Effector memory CD8-positive, alpha-beta T cell (primary cell): Measurements from ENCODE around the gene NEGR1.

Experiments used
- ATAC-seq: fragments of 150-1000 bp; cut with Tn5 transposase; replicated peaks from 2 replicates; pipeline ENCODE4 v1.10.0; 2021; ENCODE audit warnings: mild to moderate bottlenecking, moderate library complexity
- DNase-seq, 3 experiments: peaks; one replicate each; pipeline ENCODE4 v3.0.0; 2021
- H3K27ac Mint-ChIP-seq, 2 donors: one replicate each; pipeline ENCODE4 v1.8.0; 2022; ENCODE audit warnings: mild to moderate bottlenecking in 2 of 2, mixed read lengths in 2 of 2, moderate library complexity in 2 of 2
- H3K27me3 Mint-ChIP-seq, 2 donors: one replicate each; pipeline ENCODE4 v1.8.0; 2022; ENCODE audit warnings: mixed read lengths in 2 of 2
- H3K36me3 Mint-ChIP-seq: one replicate; pipeline ENCODE4 v1.8.0; 2022; ENCODE audit warnings: mild to moderate bottlenecking, moderate library complexity, mixed read lengths; ENCODE audit not compliant: insufficient read depth
- H3K4me1 Mint-ChIP-seq, 2 donors: one replicate each; pipeline ENCODE4 v1.8.0; 2022; ENCODE audit warnings: low read depth in 2 of 2, mixed read lengths in 2 of 2
- H3K4me3 Mint-ChIP-seq, 2 donors: one replicate each; pipeline ENCODE4 v1.8.0; 2022; ENCODE audit warnings: mild to moderate bottlenecking in 2 of 2, mixed read lengths in 2 of 2, moderate library complexity in 2 of 2
- H3K9me3 Mint-ChIP-seq, 2 donors: one replicate each; pipeline ENCODE4 v1.8.0; 2022; ENCODE audit warnings: mixed read lengths in 2 of 2

Gene NEGR1

DNA sequence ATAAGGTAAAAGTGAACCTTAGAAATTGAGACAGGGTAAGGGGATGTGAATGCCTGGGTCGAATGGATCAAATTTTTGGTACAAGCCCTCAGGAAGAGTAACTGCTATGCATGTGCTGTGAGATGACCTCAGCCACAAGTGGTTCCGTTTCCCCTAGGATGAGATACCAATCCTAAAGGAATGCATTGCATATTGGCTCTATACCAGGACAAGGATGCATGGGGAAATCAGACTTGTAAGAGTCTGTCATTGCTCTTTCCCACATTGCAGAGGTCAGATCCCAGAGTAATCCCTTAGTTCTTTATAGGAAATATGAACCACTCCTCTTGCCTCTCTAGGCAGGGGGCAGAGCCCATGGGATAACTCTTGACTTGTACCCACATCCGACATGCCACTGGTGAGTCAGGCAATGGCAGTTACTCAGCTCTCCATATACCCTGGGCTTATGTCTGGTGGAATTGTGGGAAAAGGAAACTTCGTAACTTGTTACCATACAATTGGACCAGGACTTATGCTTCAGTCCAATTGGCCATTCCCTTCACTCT lies 773.2 kb downstream of the NEGR1 start:
- Mint-ChIP-seq H3K27ac (no peak overlapping the region), H3K36me3 (no peaks in the 10 kb centered on the region)
- ATAC-seq: no peak

GRCh38 chr1:71502006-71502405 lies 780.3 kb downstream of the NEGR1 start:
- H3K4me3 Mint-ChIP-seq: no peak overlapping the region
- no peaks in the 10 kb centered on the region for H3K27me3 Mint-ChIP-seq
- H3K9me3 Mint-ChIP-seq: peaks cover 5 to 23% of the 10 kb centered on the region in 2 donors
- no peak overlapping the region for H3K27ac Mint-ChIP-seq
- H3K4me1 Mint-ChIP-seq: no peaks in the 10 kb centered on the region
- ATAC-seq (no peak), DNase-seq (no peak)
- no peaks in the 10 kb centered on the region for H3K36me3 Mint-ChIP-seq

More for the DNA sequence above, 773.2 kb downstream of the NEGR1 start:
- peaks cover 4 to 8% of the 10 kb centered on the region in 2 donors for H3K9me3 Mint-ChIP-seq
- no peak for DNase-seq
- H3K27me3 Mint-ChIP-seq: no peaks in the 10 kb centered on the region
- no peaks in the 10 kb centered on the region for H3K4me1 Mint-ChIP-seq
- H3K4me3 Mint-ChIP-seq: no peak overlapping the region

- no peaks in the 10 kb centered on the region for H3K27me3 Mint-ChIP-seq
- H3K4me3 Mint-ChIP-seq: no peak overlapping the region
- H3K36me3 Mint-ChIP-seq: no peaks in the 10 kb centered on the region
- no peak overlapping the region for H3K27ac Mint-ChIP-seq
- ATAC-seq: no peak
- H3K9me3 Mint-ChIP-seq: peaks cover 2 to 23% of the 10 kb centered on the region in 2 donors
- DNase-seq: no peak
- no peaks in the 10 kb centered on the region for H3K4me1 Mint-ChIP-seq
Observed at GRCh38 chr1:71498542-71498941, 783.8 kb downstream of the NEGR1 start.

DNA sequence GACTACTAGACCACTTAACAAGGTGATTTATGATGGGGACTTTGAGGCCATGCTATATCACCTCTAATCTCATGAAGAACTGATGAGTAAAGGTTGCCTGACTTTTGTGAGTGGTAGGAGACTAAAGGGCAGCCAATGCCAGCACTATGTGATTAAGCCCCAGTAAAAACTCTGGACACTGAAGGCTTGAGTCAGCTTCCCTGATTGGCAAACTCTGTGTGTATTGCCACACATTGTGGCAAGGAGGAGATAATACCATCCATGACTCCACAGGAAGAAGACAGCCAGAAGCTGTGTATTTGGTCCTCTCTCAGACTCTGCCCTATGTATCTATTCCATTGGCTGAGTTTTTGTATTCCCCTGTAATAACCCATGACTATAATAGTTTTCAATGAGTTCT lies 788.2 kb downstream of the NEGR1 start:
- Mint-ChIP-seq H3K4me3 (no peak overlapping the region), H3K27me3 (no peaks in the 10 kb centered on the region), H3K9me3 (peaks cover 4 to 13% of the 10 kb centered on the region in 2 donors), H3K36me3 (no peaks in the 10 kb centered on the region), H3K27ac (no peak overlapping the region), H3K4me1 (no peaks in the 10 kb centered on the region)
- no peak for DNase-seq
- ATAC-seq: no peak

GRCh38 chr1:71492298-71493041 lies 789.9 kb downstream of the NEGR1 start:
- Mint-ChIP-seq H3K4me3 (no peak overlapping the region), H3K27me3 (no peaks in the 10 kb centered on the region), H3K4me1 (no peaks in the 10 kb centered on the region), H3K36me3 (no peaks in the 10 kb centered on the region), H3K27ac (no peak overlapping the region), H3K9me3 (peaks cover 6 to 13% of the 10 kb centered on the region in 2 donors)
- DNase-seq (no peak), ATAC-seq (no peak)

DNA sequence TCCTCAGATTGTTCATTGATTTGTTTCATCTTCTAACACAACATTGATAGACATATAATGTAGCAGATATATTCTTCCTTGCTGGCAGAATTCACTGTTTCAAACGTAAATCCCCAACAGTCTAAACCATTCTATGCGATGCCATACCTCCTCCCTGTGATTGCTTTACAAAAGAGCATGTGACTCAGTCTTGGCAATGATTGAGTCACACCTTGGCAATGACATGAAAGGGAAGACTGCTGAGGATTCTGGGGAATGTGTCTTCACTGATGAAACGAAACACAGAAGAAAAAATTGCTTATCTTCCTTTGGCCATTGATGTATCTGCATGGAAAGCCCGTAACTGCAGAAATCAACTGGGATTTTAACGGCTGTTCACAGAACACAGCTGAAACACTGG lies 791.9 kb downstream of the NEGR1 start:
- no peaks in the 10 kb centered on the region for H3K36me3 Mint-ChIP-seq
- no peak for ATAC-seq
- H3K9me3 Mint-ChIP-seq: peaks cover 6 to 17% of the 10 kb centered on the region in 2 donors
- DNase-seq: no peak
- H3K27me3 Mint-ChIP-seq: no peaks in the 10 kb centered on the region
- no peaks in the 10 kb centered on the region for H3K4me1 Mint-ChIP-seq
- H3K27ac Mint-ChIP-seq: no peak overlapping the region
- no peak overlapping the region for H3K4me3 Mint-ChIP-seq

- H3K4me3 Mint-ChIP-seq: no peak overlapping the region
- ATAC-seq: no peak
- H3K36me3 Mint-ChIP-seq: no peaks in the 10 kb centered on the region
- no peak overlapping the region for H3K27ac Mint-ChIP-seq
- DNase-seq: no peak
- H3K4me1 Mint-ChIP-seq: no peaks in the 10 kb centered on the region
- no peaks in the 10 kb centered on the region for H3K27me3 Mint-ChIP-seq
- peaks cover 6 to 15% of the 10 kb centered on the region in 2 donors for H3K9me3 Mint-ChIP-seq
Observed at GRCh38 chr1:71488555-71489252, 793.6 kb downstream of the NEGR1 start.

GRCh38 chr1:71473331-71473730 lies 809.0 kb downstream of the NEGR1 start:
- DNase-seq (no peak), ATAC-seq (no peak)
- Mint-ChIP-seq H3K27ac (no peak overlapping the region), H3K9me3 (peaks cover 0 to 2% of the 10 kb centered on the region in 2 donors), H3K27me3 (no peaks in the 10 kb centered on the region), H3K36me3 (no peaks in the 10 kb centered on the region), H3K4me1 (no peaks in the 10 kb centered on the region), H3K4me3 (no peak overlapping the region)

GRCh38 chr1:71465093-71465492 lies 817.2 kb downstream of the NEGR1 start:
- no peaks in the 10 kb centered on the region for H3K27me3 Mint-ChIP-seq
- no peak for DNase-seq
- no peaks in the 10 kb centered on the region for H3K36me3 Mint-ChIP-seq
- peaks cover 7 to 12% of the 10 kb centered on the region in 2 donors for H3K9me3 Mint-ChIP-seq
- no peak overlapping the region for H3K27ac Mint-ChIP-seq
- ATAC-seq: no peak
- no peaks in the 10 kb centered on the region for H3K4me1 Mint-ChIP-seq
- H3K4me3 Mint-ChIP-seq: no peak overlapping the region

DNA sequence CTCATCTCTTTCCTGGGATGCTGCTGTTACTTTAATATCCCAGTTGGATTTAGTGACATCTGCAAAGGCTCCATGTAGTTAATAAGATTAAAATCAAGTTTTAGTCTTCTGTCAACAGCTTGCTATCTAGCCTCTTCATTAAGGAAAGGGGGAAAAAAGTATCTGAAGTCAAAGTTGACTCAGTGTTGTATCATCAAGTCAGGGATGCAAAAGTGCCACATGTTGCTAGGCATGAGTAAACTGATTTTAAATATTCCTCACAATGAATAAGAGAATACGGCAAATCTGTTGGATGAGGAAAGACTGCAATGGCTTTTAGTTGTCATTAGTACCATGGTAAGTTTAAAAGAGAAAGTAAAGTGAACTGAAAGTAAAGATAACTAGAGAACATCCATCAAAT lies 818.3 kb downstream of the NEGR1 start:
- DNase-seq (no peak), ATAC-seq (no peak)
- Mint-ChIP-seq H3K4me1 (no peaks in the 10 kb centered on the region), H3K27me3 (no peaks in the 10 kb centered on the region), H3K9me3 (peaks cover 14 to 15% of the 10 kb centered on the region in 2 donors), H3K4me3 (no peak overlapping the region), H3K27ac (no peak overlapping the region), H3K36me3 (no peaks in the 10 kb centered on the region)

GRCh38 chr1:71463144-71463543 lies 819.2 kb downstream of the NEGR1 start:
- H3K27me3 Mint-ChIP-seq: no peaks in the 10 kb centered on the region
- ATAC-seq: no peak
- H3K4me1 Mint-ChIP-seq: no peaks in the 10 kb centered on the region
- H3K36me3 Mint-ChIP-seq: no peaks in the 10 kb centered on the region
- H3K27ac Mint-ChIP-seq: no peak overlapping the region
- H3K9me3 Mint-ChIP-seq: peaks cover 15 to 16% of the 10 kb centered on the region in 2 donors
- DNase-seq: no peak
- no peak overlapping the region for H3K4me3 Mint-ChIP-seq

DNA sequence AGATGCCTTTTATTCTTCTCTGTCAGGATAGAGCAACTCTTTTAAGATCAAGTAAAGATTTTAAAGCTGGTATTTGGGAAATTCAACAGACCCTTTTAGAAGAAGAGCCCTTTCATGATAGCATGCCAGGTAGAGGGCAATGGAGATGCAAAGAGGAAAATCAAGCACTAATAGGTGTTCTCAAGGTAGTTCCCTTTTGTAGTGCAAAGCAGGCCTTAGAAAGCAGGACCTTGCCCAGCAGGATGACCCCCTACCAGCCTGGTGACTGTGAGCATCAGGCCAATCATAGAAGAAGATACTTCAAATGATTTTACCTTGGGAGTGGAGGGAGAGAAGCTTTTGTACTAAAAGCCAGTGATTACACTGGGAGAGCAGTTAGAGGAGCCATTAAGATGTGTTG lies 820.1 kb downstream of the NEGR1 start:
- Mint-ChIP-seq H3K27ac (no peak overlapping the region), H3K36me3 (no peaks in the 10 kb centered on the region), H3K27me3 (no peaks in the 10 kb centered on the region), H3K4me1 (no peaks in the 10 kb centered on the region), H3K4me3 (no peak overlapping the region), H3K9me3 (peaks cover 17% of the 10 kb centered on the region in 2 donors)
- DNase-seq: no peak
- no peak for ATAC-seq

- H3K9me3 Mint-ChIP-seq: peaks cover 19 to 21% of the 10 kb centered on the region in 2 donors
- DNase-seq: no peak
- H3K36me3 Mint-ChIP-seq: no peaks in the 10 kb centered on the region
- H3K4me3 Mint-ChIP-seq: no peak overlapping the region
- no peak overlapping the region for H3K27ac Mint-ChIP-seq
- no peaks in the 10 kb centered on the region for H3K27me3 Mint-ChIP-seq
- no peaks in the 10 kb centered on the region for H3K4me1 Mint-ChIP-seq
- no peak for ATAC-seq
Observed at GRCh38 chr1:71461416-71461815, 820.9 kb downstream of the NEGR1 start.

GRCh38 chr1:71448444-71448843 lies 833.9 kb downstream of the NEGR1 start:
- H3K4me1 Mint-ChIP-seq: no peaks in the 10 kb centered on the region
- no peaks in the 10 kb centered on the region for H3K27me3 Mint-ChIP-seq
- H3K9me3 Mint-ChIP-seq: peaks cover 6 to 12% of the 10 kb centered on the region in 2 donors
- H3K27ac Mint-ChIP-seq: no peak overlapping the region
- ATAC-seq (no peak), DNase-seq (no peak)
- no peaks in the 10 kb centered on the region for H3K36me3 Mint-ChIP-seq
- no peak overlapping the region for H3K4me3 Mint-ChIP-seq
